Measurements from ENCODE around the gene SYT15.
"Not testable (repeated sequence)": the region's sequence is repeated elsewhere in the genome, so short reads cannot be mapped to it uniquely, and the experiment has no call there.

DNA sequence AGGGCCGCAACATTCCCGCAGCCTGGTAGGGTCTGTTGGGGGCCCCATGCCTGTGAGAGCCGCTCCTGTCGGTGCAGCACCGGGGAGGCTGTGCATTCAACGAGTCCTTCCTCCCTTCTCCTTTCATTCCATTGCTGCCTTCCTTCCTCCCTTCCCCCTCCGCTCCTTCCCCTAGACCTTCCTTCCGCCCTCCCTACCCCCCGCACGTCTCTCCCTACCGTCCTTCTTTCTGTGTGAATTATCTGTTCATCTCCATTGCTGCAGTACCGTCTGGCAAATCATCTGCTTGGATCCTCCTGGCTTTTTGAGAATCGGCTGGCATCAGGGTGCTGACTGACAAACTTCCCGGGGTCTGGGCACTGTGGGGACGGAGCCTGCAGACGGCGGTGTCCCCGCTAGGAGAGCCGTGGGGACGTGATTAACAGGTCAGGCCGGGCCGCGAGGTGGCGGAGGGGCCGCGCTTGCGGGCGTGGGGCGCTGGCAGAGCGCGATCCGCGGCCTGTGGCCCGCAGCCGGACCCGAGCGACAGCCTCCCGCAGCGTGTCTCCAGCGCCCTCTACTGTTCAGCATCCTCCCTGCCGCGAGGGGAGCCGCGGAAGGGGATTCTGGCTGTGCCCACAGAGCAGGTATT lies 18.8 kb downstream of the SYT15 start:
- TF ChIP-seq, protein P1, sequence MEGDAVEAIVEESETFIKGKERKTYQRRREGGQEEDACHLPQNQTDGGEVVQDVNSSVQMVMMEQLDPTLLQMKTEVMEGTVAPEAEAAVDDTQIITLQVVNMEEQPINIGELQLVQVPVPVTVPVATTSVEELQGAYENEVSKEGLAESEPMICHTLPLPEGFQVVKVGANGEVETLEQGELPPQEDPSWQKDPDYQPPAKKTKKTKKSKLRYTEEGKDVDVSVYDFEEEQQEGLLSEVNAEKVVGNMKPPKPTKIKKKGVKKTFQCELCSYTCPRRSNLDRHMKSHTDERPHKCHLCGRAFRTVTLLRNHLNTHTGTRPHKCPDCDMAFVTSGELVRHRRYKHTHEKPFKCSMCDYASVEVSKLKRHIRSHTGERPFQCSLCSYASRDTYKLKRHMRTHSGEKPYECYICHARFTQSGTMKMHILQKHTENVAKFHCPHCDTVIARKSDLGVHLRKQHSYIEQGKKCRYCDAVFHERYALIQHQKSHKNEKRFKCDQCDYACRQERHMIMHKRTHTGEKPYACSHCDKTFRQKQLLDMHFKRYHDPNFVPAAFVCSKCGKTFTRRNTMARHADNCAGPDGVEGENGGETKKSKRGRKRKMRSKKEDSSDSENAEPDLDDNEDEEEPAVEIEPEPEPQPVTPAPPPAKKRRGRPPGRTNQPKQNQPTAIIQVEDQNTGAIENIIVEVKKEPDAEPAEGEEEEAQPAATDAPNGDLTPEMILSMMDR (IDR thresholded peaks at IDR 0.05; ENCODE audit: low read depth, low read length), result not testable (repeated sequence)
- TF ChIP-seq EZH2phosphoT487 (IDR thresholded peaks at IDR 0.05; ENCODE audit: low read depth), result not testable (repeated sequence)

Measured in OCI-LY3 (cell line).